Prostate gland (tissue), 2 donors: Measurements from ENCODE around the gene GNAZ. TPM values are rescaled to one million over a fixed set of nuclear protein-coding genes. Genes with fewer than 3 reads are reported as not detected.
"Not testable (repeated sequence)": the region's sequence is repeated elsewhere in the genome, so short reads cannot be mapped to it uniquely, and the experiment has no call there.

Source experiments
- DNase-seq: peaks from one replicate; pipeline ENCODE4 v3.0.0-alpha.2; 2019; ENCODE audit warnings: low spot score
- H3K27ac ChIP-seq, 2 donors: fragments of 200-600 bp; sonication (generic); 2 replicates each; pipeline ENCODE4 v1.5.1; 2017 to 2019
- H3K27me3 ChIP-seq: fragments of 200-600 bp; sonication (generic); replicated peaks from 2 replicates; pipeline ENCODE4 v1.5.1; 2019; ENCODE audit not compliant: insufficient read depth
- H3K36me3 ChIP-seq, 2 donors: fragments of 200-600 bp; sonication (generic); 1 replicate in 1 of 2; 2 replicates in 1 of 2; pipeline versions ENCODE4 v1.5.1 to v1.8.1; 2017 to 2019
- H3K4me1 ChIP-seq: fragments of 200-600 bp; sonication (generic); replicated peaks from 2 replicates; pipeline ENCODE4 v1.5.1; 2019
- H3K4me3 ChIP-seq, 2 donors: fragments of 200-600 bp; sonication (generic); 2 replicates each; pipeline ENCODE4 v1.5.1; 2017 to 2019
- H3K9me3 ChIP-seq: fragments of 200-600 bp; sonication (generic); 2 replicates; pipeline ENCODE4 v1.5.1; 2017
- CTCF ChIP-seq, 4 experiments: fragments of 200-600 bp in 2 of 4; fragments of 450-650 bp in 2 of 4; sonication (generic) in 2 of 4; IDR thresholded peaks; 1 replicate in 3 of 4; 2 replicates in 1 of 4; pipeline ENCODE4 v1.5.1; 2016 to 2019; ENCODE audit warnings: antibody characterized with exemption in 4 of 4, mild to moderate bottlenecking in 2 of 4, moderate library complexity in 2 of 4
- POLR2A ChIP-seq: fragments of 450-650 bp; IDR thresholded peaks from one replicate; pipeline ENCODE4 v1.6.1; 2016; ENCODE audit warnings: antibody characterized with exemption, mild to moderate bottlenecking
- POLR2AphosphoS5 ChIP-seq: sonication (generic); formaldehyde crosslinking; IDR thresholded peaks from one replicate; pipeline ENCODE4 v1.6.1; 2017; ENCODE audit warnings: antibody characterized with exemption
- WGBS: methylation state at CpG from one replicate; pipeline ENCODE4 v1.1.5; 2018; 5-methylcytosine and 5-hydroxymethylcytosine counted together
- intact Hi-C: fragments of 100-400 bp; cut with DNase I; formaldehyde crosslinking; loops from one replicate; pipeline ENCODE4 v1.14.2; 2022
- total RNA-seq, 2 donors: library from RNA; depleted of rRNA; stranded (reverse); fragments of >200 nt; gene quantifications; one replicate each; pipeline ENCODE4 v1.1.0, GENCODE V29; 2016

Gene GNAZ
- total RNA-seq: 10 to 100 TPM in 1 of 2 donors, 1 to 10 TPM in 1; 5.7 to 22.6 TPM

- WGBS: 4% methylated on average over 35 of the region's 87 CpGs
- peaks cover 11% of the 10 kb centered on the region for H3K4me1 ChIP-seq
- H3K4me3 ChIP-seq: peak within 1 kb of the TSS; percentile 42 to 55
- intact Hi-C loops: loop anchor here (5.0 kb wide), 1 partner anchor 52 kb away; no protein-coding TSS in a partner anchor
- TF ChIP-seq POLR2AphosphoS5 (no peak), CTCF (IDR thresholded peaks at IDR 0.05) (no peak), POLR2A (no peak)
- peak within 1 kb of the TSS; percentile 43 to 45 for H3K27ac ChIP-seq
- H3K36me3 ChIP-seq: no peaks in the 10 kb centered on the region
- H3K9me3 ChIP-seq: no peaks in the 10 kb centered on the region
- DNase-seq: no peak
- H3K27me3 ChIP-seq: no peaks in the 10 kb centered on the region
Observed at GRCh38 chr22:23070418-23071229, at the start of gene GNAZ. Gene GNAZ (plus strand): TSS chr22:23070519. CDS start chr22:23095696, 25,177 bp downstream.

GRCh38 chr22:23020659-23021293, 49.5 kb upstream of the GNAZ start:
- no peak for DNase-seq
- intact Hi-C loops: no loop called here
- H3K27me3 ChIP-seq: no peaks in the 10 kb centered on the region
- H3K4me3 ChIP-seq: no peak overlapping the region
- no peaks in the 10 kb centered on the region for H3K4me1 ChIP-seq
- H3K9me3 ChIP-seq: no peaks in the 10 kb centered on the region
- H3K36me3 ChIP-seq: no peaks in the 10 kb centered on the region
- no peak overlapping the region for H3K27ac ChIP-seq
- no peak for TF ChIP-seq POLR2A
- no peak for TF ChIP-seq CTCF (IDR thresholded peaks at IDR 0.05)
- TF ChIP-seq POLR2AphosphoS5: no peak

- H3K9me3 ChIP-seq, intact Hi-C loops, H3K27ac ChIP-seq, H3K36me3 ChIP-seq, DNase-seq, H3K4me1 ChIP-seq, H3K27me3 ChIP-seq, H3K4me3 ChIP-seq: not testable (repeated sequence)
- 94% methylated on average over 3 of the region's 3 CpGs for WGBS
Observed at GRCh38 chr22:23021660-23022353, 48.5 kb upstream of the GNAZ start.

GRCh38 chr22:23023294-23023693, 47.0 kb upstream of the GNAZ start:
- intact Hi-C loops: no loop called here
- TF ChIP-seq POLR2AphosphoS5: no peak
- no peak for TF ChIP-seq POLR2A
- no peak for TF ChIP-seq CTCF (IDR thresholded peaks at IDR 0.05)

GRCh38 chr22:23026777-23027176, 43.5 kb upstream of the GNAZ start:
- TF ChIP-seq CTCF (IDR thresholded peaks at IDR 0.05): no peak
- no peak for TF ChIP-seq POLR2A
- TF ChIP-seq POLR2AphosphoS5: no peak
- no peaks in the 10 kb centered on the region for H3K4me1 ChIP-seq
- no peaks in the 10 kb centered on the region for H3K36me3 ChIP-seq
- no peak overlapping the region for H3K4me3 ChIP-seq
- 73% methylated on average over 10 of the region's 10 CpGs for WGBS
- H3K27me3 ChIP-seq: no peaks in the 10 kb centered on the region
- no peak overlapping the region for H3K27ac ChIP-seq
- no peaks in the 10 kb centered on the region for H3K9me3 ChIP-seq
- intact Hi-C loops: no loop called here
- DNase-seq: no peak

More at GRCh38 chr22:23023294-23023693, 47.0 kb upstream of the GNAZ start:
- Histone ChIP-seq H3K36me3 (no peaks in the 10 kb centered on the region), H3K27me3 (no peaks in the 10 kb centered on the region), H3K9me3 (no peaks in the 10 kb centered on the region), H3K4me1 (no peaks in the 10 kb centered on the region), H3K4me3 (no peak overlapping the region), H3K27ac (no peak overlapping the region)
- 52% methylated on average over 2 of the region's 2 CpGs for WGBS
- no peak for DNase-seq

GRCh38 chr22:23027849-23028248, 42.5 kb upstream of the GNAZ start:
- intact Hi-C loops, H3K36me3 ChIP-seq, H3K9me3 ChIP-seq, H3K4me3 ChIP-seq, H3K27me3 ChIP-seq, DNase-seq, H3K27ac ChIP-seq, H3K4me1 ChIP-seq: not testable (repeated sequence)
